HG02943 (cell line): ENCODE results near the gene LTA4H.
"Not testable (repeated sequence)": the region's sequence is repeated elsewhere in the genome, so short reads cannot be mapped to it uniquely, and the experiment has no call there.

Experiments
- ATAC-seq: cut with Tn5 transposase; IDR thresholded peaks from one replicate; pipeline ENCODE4 v1.9.1; 2021; ENCODE audit warnings: mild to moderate bottlenecking, low read depth, moderate library complexity; ENCODE audit not compliant: unreplicated experiment

Gene LTA4H

DNA sequence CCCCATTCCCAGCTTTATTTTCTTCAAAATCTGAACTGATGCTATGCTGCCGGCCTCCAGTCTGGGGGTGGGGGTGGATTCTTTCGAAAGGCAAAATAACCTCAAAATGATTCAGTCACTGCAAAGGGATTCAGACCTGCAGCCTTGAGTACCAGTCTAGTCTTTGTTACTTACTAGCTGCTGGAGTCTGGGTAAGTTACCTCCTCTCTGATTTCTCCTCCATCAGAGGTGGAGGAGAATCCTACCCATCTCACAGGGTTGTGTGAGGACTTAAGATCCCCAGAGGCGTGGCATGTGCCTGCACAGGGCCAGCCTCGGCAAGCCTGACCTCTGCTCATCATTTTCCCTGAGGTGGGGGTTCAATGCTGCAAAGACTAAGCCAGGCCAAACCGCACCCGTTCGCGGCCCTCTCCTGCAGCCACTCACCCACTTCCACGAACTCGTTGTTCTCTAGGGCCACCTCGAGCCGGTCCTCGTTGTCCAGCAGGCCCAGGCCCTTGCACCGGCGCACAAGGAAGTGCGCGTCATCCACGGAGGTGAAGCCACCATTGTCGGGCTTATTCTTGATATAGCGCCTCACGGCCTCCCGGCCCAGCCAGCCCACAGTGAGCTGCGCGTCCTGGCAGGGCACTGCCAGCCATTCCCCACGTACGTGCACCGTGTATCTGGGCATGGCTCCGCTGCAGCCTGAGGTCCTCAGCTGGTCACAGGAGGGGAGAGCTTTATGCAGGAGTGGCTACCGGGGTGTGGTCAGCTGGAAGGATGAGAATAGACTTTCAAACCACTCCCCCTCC, 40.0 kb downstream of the LTA4H start:
- no peak for ATAC-seq

GRCh38 chr12:95994476-95994875, 40.9 kb downstream of the LTA4H start:
- ATAC-seq: no peak

- ATAC-seq: no peak
These were observed 41.5 kb downstream of the LTA4H start for GRCh38 chr12:95993907-95994306.

GRCh38 chr12:95990136-95990535, 45.3 kb downstream of the LTA4H start:
- ATAC-seq: no peak

DNA sequence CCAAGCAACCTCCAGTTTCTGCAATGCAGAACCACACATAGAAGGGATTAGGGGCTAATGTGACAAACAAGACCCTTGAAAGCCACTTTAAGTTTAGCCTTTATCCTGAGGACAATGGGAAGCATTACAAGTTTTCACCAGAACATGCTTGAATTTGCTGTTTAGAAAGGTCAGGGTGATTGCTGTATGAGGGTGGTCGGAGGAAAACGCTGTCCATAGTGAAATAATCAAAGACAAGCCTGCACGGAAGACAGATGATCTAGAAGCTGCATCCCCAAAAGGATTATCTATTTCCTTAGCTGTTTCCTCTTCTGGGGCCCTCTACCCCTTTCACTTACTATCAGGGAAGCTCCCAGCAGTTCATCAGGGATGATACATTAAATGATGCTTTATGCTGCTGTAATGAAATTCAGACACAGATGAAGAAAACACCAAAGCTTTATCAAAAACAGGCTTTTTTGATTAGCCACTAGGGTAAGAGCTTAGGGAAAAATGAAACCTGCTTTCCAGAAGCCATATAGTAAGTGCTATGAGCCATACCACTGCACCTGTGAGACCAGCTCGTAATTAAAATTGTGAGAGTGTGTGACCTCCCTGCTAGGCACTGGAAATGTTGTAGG, 45.8 kb downstream of the LTA4H start:
- ATAC-seq: no peak

- no peak for ATAC-seq
These were observed 46.7 kb downstream of the LTA4H start for GRCh38 chr12:95988506-95989275.

DNA sequence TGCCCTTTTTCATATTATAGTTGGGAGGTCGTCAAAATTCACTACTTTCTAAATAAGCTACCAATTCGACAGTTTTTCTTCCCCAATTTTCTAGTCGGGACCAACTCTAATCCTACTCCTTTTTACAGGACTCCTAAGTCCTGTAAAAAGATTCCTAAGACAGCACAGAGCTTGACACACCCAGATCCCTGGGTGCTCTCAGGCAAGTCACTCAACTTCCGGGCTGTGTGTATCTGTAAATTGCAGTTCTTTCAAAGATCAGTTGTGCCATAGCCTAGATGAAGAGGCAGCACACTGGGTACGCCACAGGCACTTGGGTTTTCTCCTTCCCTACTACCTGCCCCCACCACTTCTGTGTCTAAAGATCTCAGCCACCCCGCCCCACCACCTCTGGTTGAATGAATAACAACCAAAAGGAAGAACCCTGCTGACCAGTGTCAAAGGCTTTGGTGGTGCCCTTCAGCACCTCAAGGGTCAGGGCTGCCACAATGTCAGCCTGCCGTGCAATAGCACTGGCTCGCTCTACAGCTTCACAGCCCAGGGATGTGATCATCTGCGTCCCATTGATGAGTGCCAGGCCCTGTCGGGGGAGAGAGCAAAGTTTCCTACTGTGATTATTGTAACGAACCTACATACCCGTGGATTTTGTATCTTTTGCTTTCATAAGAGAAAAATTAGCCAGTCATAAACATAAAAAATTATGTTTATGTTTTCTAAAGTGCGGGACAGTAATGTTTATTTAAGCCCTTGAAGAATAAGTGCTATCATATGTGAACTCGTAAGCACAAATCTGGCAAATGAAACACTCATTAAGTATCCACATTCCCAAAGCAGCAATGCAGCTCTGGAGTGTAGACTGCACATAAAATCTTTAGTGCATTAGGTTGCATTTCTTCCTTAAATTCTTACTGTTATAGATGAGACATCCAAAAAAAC, 48.5 kb downstream of the LTA4H start:
- no peak for ATAC-seq

DNA sequence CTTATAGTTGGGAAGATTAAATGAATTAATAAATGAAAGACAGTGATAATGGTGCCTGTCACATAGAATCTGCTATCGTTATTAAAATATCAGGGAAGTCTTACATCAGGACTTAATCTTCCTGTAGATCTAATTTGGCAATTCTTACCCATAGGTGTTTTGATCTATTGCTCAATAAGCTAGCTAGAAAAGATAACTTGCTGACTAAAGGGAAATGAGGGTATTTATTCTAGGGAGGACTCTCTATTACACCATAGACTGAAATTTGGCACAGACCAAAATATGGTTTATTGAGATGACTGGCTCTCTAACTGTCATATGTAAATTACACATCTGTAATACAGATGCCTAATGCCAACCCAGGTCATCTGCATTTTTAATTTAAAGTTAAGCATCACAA, 50.7 kb downstream of the LTA4H start:
- no peak for ATAC-seq

DNA sequence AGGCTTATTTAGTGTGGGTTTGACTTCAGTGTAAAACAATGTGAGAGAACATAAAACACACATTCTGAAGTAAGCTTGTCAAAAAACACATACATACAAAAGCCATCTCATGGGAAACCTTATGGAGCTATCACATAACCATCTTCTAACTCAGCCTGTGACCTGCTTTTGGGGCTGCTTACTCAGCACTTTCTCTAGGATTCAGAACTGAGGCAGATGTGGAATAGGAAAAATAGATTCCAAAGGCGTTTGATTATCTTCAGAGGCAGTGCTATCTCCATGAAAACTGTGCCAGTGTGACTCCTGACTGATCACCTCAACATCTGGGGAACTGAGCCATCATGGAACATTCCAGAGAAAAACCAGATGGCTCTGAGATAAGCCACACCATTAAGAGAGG, 52.8 kb downstream of the LTA4H start:
- ATAC-seq: no peak

- no peak for ATAC-seq
These were observed 55.0 kb downstream of the LTA4H start for GRCh38 chr12:95980437-95980836.

- ATAC-seq: no peak
These were observed 56.6 kb downstream of the LTA4H start for GRCh38 chr12:95978774-95979173.

- ATAC-seq: no peak
These were observed 57.0 kb downstream of the LTA4H start for GRCh38 chr12:95978351-95978750.

DNA sequence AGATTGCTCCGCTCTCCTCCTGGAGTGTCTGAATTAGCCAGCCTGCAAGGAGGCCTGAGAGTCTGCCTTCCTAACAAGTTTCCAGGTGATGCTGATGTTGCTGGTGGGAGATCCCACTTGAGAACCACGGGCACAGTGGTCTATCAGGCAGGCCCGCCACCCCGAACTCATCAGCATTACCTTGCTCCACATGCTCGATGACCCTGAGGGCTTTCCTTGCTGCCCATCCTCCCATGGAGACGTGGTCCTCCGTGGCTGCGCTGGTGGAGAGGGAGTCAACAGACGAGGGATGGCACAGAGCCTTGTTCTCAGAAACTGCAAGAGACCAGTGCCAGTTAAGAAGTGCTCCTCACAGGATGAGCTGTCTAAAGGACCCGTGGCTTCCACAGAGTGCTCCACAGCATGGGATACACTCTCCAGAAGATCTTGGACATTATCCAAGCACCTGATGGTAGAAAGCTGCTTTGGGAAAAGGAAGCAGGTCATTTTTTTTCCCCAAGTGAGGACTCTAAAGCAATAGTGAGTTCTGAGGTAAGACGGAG, 57.6 kb downstream of the LTA4H start:
- ATAC-seq: no peak

DNA sequence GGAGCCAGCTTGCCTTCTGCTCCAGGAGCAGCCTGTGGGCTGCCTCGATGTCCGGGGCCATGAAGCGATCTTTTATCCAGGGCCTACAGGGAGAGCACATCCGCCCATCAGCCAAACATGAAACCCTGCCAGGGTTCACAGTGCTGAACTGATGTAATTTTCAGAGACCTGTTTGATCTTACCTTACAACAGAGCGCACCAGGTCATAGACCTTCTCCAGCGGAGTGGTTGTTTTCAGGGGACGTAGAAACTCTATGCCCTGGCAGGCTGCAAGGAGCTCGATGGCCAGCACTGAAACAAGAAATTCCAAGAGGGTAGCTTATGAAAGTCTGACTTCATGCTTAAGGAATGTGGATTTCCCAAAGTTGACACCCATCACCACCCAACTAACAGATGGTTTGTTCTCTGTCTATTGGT, 59.0 kb downstream of the LTA4H start:
- no peak for ATAC-seq

DNA sequence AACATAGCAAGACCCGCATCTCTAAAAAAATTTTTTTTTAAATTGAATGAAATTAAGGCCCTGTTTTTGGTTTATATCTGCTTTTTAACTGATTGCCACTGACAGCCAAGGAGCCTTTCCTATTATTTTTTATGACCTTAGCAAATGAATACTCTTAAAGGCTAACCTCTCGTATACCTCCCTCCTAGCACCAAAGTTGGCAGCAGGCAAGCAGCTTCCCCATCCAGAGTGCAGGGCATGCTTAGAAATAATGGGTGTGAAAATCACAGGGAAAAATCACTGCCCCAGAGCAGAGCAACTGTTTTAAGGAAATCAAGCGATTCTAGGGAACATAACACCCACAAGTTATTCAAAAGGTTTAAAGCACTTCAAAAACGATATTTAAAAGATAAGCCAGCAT, 59.9 kb downstream of the LTA4H start:
- ATAC-seq: no peak

DNA sequence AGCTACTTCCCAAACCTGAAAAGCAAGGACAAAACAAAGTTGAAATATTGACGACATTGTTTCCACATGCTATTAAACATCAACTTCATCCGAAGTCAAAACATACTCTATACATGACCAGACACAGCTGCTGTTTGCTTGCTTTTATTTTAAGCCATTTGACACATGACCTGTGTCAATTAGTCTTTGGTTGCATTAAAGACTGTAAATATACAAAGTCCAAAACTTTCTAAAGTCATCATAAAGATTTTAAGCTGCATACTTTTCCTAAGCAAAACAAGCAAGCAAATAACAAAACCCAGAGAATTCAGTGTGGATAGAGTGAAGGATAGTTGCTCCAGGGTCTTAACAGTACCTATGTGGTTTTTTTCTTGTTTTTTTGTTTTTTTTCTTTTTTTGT, 61.0 kb downstream of the LTA4H start:
- ATAC-seq: no peak

DNA sequence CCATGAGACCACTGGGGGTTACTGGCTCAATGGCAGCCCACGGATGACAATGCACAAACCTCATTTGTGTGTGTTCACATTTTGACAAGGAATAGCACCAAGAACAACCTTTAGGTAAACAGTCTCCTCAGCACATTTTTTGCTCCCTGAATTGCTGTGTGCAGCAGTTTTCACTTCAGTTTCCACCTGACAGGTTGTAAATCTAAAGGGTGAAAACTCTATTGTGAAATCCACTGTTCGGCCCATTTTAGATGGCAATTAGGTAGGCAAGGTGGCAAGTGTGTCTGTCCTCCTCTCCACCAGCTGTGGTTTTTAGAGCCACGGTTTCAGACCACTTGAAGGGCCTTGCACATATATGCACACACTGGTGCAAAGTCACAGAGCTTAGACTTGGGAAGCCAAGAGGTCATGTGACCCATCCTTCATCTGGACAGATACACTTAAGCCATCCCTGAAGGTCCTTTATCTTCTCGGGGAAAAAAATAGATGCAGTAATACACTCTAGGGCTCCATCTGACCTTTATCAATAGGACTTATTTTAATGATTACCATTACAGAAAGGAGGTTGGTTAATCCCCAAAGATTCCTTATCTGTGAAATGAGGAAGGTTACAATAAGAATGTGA, 62.4 kb downstream of the LTA4H start:
- no peak for ATAC-seq

DNA sequence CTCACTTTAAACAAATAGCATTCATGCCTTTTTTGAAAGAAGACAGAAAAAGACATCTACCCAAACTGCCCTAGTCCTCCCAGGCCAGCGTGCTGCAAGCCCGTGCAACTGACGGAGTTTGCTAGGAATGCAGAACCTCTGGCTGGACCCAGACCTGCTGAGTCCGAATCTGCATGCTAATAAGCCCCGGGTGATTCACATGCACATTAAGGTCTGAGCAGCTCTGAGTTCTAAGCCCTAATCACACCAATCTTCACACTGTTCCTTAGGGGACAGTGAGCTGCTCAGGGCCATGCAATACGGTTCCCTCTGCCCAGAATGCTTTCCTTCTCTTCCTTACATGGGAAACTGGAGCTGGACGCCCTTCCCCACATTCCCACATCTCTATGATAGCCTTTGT, 64.5 kb downstream of the LTA4H start:
- ATAC-seq: no peak

DNA sequence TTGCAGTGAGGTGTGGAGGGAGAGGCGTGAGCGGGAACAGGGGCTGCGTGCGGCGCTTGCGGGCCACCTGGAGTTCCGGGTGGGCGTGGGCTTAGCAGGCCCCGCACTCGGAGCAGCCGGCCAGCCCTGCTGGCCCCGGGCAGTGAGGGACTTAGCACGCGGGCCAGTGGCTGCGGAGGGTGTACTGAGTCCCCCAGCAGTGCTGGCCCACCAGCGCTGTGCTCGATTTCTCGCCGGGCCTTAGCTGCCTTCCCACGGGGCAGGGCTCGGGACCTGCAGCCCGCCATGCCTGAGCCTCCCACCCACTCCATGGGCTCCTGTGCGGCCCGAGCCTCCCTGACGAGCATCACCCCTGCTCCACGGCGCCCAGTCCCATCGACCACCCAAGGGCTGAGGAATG, 66.3 kb downstream of the LTA4H start:
- ATAC-seq: not testable (repeated sequence)

- no peak for ATAC-seq
These were observed 68.1 kb downstream of the LTA4H start for GRCh38 chr12:95967301-95967700.
